ENCODE measurements around the gene HCAR1.

DNA sequence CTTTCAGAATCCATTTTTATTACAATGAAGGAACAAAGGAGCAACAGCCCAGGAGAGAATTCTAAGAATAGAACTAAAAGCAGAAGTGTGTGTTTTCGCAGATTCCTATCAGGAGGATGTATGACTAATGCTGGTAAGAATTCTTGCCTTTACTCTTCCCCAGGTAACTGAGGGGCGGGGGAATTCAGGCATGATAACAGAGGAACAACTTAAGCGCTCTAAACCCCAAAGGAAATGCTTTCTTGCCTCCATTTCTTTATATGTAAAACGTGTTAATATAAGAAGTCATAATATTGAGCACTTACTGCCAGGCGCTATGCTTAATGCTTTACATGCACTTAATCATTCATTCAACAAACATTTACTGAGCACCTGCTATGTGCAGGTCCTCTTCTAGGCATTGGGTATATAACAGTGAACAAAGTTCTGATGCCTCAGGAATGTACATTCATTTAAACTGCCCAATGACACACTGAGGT is 4.5 kb downstream of the HCAR1 start:
- no peak for TF ChIP-seq TAF1 (IDR thresholded peaks at IDR 0.05; ENCODE audit: borderline replicate concordance, low read depth, low read length)
- no peak for TF ChIP-seq POLR2AphosphoS5 (IDR thresholded peaks at IDR 0.05; ENCODE audit: low read depth, low read length)

Data from GM12892 (cell line).